Activated naive CD8-positive, alpha-beta T cell (primary cell): Measurements from ENCODE around the gene KCNJ12.
"Not testable (repeated sequence)": the region's sequence is repeated elsewhere in the genome, so short reads cannot be mapped to it uniquely, and the experiment has no call there.

ENCODE experiments used
- H3K27ac Mint-ChIP-seq: one replicate; pipeline ENCODE4 v1.8.0; 2021; ENCODE audit warnings: mixed read lengths
- H3K27me3 Mint-ChIP-seq: one replicate; pipeline ENCODE4 v1.8.0; 2021; ENCODE audit warnings: mixed read lengths
- H3K36me3 Mint-ChIP-seq: one replicate; pipeline ENCODE4 v1.8.0; 2021; ENCODE audit warnings: mixed read lengths
- H3K4me1 Mint-ChIP-seq: one replicate; pipeline ENCODE4 v1.8.0; 2021; ENCODE audit warnings: low read depth, mixed read lengths
- H3K4me3 Mint-ChIP-seq: one replicate; pipeline ENCODE4 v1.8.0; 2021; ENCODE audit warnings: mild to moderate bottlenecking, mixed read lengths
- H3K9me3 Mint-ChIP-seq: one replicate; pipeline ENCODE4 v1.8.0; 2021; ENCODE audit warnings: low read depth, mixed read lengths

Gene KCNJ12

GRCh38 chr17:21376081-21376758 is at the start of gene KCNJ12:
KCNJ12 (plus strand) TSS chr17:21376357; CDS start chr17:21415343, 38,986 bp downstream.
- Mint-ChIP-seq H3K4me3 (peak within 1 kb of the TSS; percentile 66), H3K4me1 (peaks cover 8% of the 10 kb centered on the region), H3K36me3 (no peaks in the 10 kb centered on the region), H3K27ac (no peak within 1 kb of the TSS), H3K27me3 (peaks cover 5% of the 10 kb centered on the region), H3K9me3 (no peaks in the 10 kb centered on the region)

GRCh38 chr17:21327921-21328320 is 48.2 kb upstream of the KCNJ12 start:
- H3K36me3 Mint-ChIP-seq, H3K27ac Mint-ChIP-seq, H3K9me3 Mint-ChIP-seq, H3K4me3 Mint-ChIP-seq, H3K4me1 Mint-ChIP-seq, H3K27me3 Mint-ChIP-seq: not testable (repeated sequence)

- not testable (repeated sequence) for H3K27me3 Mint-ChIP-seq, H3K4me1 Mint-ChIP-seq, H3K9me3 Mint-ChIP-seq, H3K4me3 Mint-ChIP-seq, H3K27ac Mint-ChIP-seq, H3K36me3 Mint-ChIP-seq
Measured at GRCh38 chr17:21328778-21329177, 47.4 kb upstream of the KCNJ12 start.

GRCh38 chr17:21330436-21331160 is 45.6 kb upstream of the KCNJ12 start:
- Mint-ChIP-seq H3K36me3 (no peaks in the 10 kb centered on the region), H3K27ac (no peak overlapping the region), H3K4me1 (no peaks in the 10 kb centered on the region), H3K9me3 (peaks cover 9% of the 10 kb centered on the region), H3K27me3 (peaks cover 4% of the 10 kb centered on the region), H3K4me3 (no peak overlapping the region)

GRCh38 chr17:21336541-21337294 is 39.4 kb upstream of the KCNJ12 start:
- not testable (repeated sequence) for H3K4me3 Mint-ChIP-seq, H3K36me3 Mint-ChIP-seq, H3K4me1 Mint-ChIP-seq, H3K27me3 Mint-ChIP-seq, H3K27ac Mint-ChIP-seq, H3K9me3 Mint-ChIP-seq

GRCh38 chr17:21337981-21338625 is 38.1 kb upstream of the KCNJ12 start:
- H3K4me1 Mint-ChIP-seq, H3K27me3 Mint-ChIP-seq, H3K36me3 Mint-ChIP-seq, H3K27ac Mint-ChIP-seq, H3K4me3 Mint-ChIP-seq, H3K9me3 Mint-ChIP-seq: not testable (repeated sequence)

- no peaks in the 10 kb centered on the region for H3K4me1 Mint-ChIP-seq
- H3K27ac Mint-ChIP-seq = no peak overlapping the region
- H3K9me3 Mint-ChIP-seq = no peaks in the 10 kb centered on the region
- no peaks in the 10 kb centered on the region for H3K27me3 Mint-ChIP-seq
- no peaks in the 10 kb centered on the region for H3K36me3 Mint-ChIP-seq
- H3K4me3 Mint-ChIP-seq = no peak overlapping the region
Measured at GRCh38 chr17:21339011-21339410, 37.1 kb upstream of the KCNJ12 start.

GRCh38 chr17:21339571-21339970 is 36.6 kb upstream of the KCNJ12 start:
- not testable (repeated sequence) for H3K4me1 Mint-ChIP-seq, H3K27me3 Mint-ChIP-seq, H3K4me3 Mint-ChIP-seq

GRCh38 chr17:21340407-21340806 is 35.8 kb upstream of the KCNJ12 start:
- H3K9me3 Mint-ChIP-seq, H3K4me3 Mint-ChIP-seq, H3K4me1 Mint-ChIP-seq, H3K27me3 Mint-ChIP-seq, H3K36me3 Mint-ChIP-seq, H3K27ac Mint-ChIP-seq: not testable (repeated sequence)

More at GRCh38 chr17:21339571-21339970, 36.6 kb upstream of the KCNJ12 start:
- H3K9me3 Mint-ChIP-seq, H3K36me3 Mint-ChIP-seq, H3K27ac Mint-ChIP-seq: not testable (repeated sequence)

GRCh38 chr17:21341279-21341678 is 34.9 kb upstream of the KCNJ12 start:
- H3K27ac Mint-ChIP-seq, H3K4me3 Mint-ChIP-seq, H3K27me3 Mint-ChIP-seq, H3K9me3 Mint-ChIP-seq, H3K4me1 Mint-ChIP-seq, H3K36me3 Mint-ChIP-seq: not testable (repeated sequence)

GRCh38 chr17:21341925-21342540 is 34.1 kb upstream of the KCNJ12 start:
- H3K36me3 Mint-ChIP-seq, H3K4me3 Mint-ChIP-seq, H3K27me3 Mint-ChIP-seq: not testable (repeated sequence)

GRCh38 chr17:21343061-21343949 is 32.9 kb upstream of the KCNJ12 start:
- H3K27ac Mint-ChIP-seq, H3K36me3 Mint-ChIP-seq, H3K9me3 Mint-ChIP-seq, H3K27me3 Mint-ChIP-seq, H3K4me1 Mint-ChIP-seq, H3K4me3 Mint-ChIP-seq: not testable (repeated sequence)

More at GRCh38 chr17:21341925-21342540, 34.1 kb upstream of the KCNJ12 start:
- not testable (repeated sequence) for H3K4me1 Mint-ChIP-seq, H3K9me3 Mint-ChIP-seq, H3K27ac Mint-ChIP-seq

GRCh38 chr17:21344801-21345200 is 31.4 kb upstream of the KCNJ12 start:
- H3K27ac Mint-ChIP-seq, H3K4me3 Mint-ChIP-seq, H3K36me3 Mint-ChIP-seq, H3K9me3 Mint-ChIP-seq, H3K4me1 Mint-ChIP-seq, H3K27me3 Mint-ChIP-seq: not testable (repeated sequence)

- Mint-ChIP-seq H3K9me3 (no peaks in the 10 kb centered on the region), H3K27ac (no peak overlapping the region), H3K27me3 (no peaks in the 10 kb centered on the region), H3K36me3 (no peaks in the 10 kb centered on the region), H3K4me1 (peaks cover 2% of the 10 kb centered on the region), H3K4me3 (no peak overlapping the region)
Measured at GRCh38 chr17:21345236-21345635, 30.9 kb upstream of the KCNJ12 start.
